DMS153 (cell line): ENCODE measurements around the gene FIGN.

Experiments
- DNase-seq: peaks from one replicate; lab custom pipeline; 2025; lab: John Stamatoyannopoulos, UW

FIGN gene, protein sequence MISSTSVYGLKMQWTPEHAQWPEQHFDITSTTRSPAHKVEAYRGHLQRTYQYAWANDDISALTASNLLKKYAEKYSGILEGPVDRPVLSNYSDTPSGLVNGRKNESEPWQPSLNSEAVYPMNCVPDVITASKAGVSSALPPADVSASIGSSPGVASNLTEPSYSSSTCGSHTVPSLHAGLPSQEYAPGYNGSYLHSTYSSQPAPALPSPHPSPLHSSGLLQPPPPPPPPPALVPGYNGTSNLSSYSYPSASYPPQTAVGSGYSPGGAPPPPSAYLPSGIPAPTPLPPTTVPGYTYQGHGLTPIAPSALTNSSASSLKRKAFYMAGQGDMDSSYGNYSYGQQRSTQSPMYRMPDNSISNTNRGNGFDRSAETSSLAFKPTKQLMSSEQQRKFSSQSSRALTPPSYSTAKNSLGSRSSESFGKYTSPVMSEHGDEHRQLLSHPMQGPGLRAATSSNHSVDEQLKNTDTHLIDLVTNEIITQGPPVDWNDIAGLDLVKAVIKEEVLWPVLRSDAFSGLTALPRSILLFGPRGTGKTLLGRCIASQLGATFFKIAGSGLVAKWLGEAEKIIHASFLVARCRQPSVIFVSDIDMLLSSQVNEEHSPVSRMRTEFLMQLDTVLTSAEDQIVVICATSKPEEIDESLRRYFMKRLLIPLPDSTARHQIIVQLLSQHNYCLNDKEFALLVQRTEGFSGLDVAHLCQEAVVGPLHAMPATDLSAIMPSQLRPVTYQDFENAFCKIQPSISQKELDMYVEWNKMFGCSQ

DNA sequence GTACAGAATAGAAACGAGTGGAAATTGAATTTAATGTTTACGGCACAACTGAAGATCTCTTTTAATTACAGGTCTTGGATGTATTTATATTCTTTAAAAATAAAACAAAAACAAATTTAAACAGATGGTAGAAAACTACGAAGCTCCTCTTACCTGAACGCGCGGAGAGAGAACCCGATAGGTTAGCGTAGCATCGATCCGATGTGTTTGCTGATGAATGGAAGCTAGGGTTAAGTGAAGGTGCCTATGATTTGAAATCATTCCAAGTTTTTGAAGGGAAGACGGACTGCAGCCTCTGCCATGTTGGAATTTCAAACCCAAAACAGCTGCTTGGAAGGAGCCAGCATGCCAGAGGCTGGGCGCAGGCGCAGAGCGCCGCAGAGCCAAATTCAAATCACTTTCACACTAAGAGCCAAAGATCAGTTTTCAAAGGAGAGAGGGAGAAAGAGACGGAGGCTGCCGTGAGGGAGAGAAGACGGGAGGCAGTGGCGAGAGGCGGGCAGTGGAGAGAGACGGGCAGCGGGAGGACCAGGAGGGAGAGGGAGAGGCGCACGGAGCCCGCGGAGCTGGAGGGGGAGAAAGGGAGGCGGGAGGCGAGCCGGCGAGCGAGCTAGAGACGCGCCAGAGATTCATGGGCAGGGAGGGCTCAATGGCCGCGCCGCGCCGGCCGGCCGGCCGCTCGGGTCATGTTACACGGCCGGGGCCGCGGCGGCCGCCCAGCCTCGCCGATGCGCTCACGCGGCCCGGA lies at the start of gene FIGN:
TSS of gene FIGN (minus strand) at position 324 of the 748 bp plus-strand sequence. CDS start 1,081 bp downstream, outside the sequence.
- DNase-seq: peak; percentile 31

- no peak for DNase-seq
Measured at GRCh38 chr2:163785162-163785561, 49.4 kb upstream of the FIGN start.

DNA sequence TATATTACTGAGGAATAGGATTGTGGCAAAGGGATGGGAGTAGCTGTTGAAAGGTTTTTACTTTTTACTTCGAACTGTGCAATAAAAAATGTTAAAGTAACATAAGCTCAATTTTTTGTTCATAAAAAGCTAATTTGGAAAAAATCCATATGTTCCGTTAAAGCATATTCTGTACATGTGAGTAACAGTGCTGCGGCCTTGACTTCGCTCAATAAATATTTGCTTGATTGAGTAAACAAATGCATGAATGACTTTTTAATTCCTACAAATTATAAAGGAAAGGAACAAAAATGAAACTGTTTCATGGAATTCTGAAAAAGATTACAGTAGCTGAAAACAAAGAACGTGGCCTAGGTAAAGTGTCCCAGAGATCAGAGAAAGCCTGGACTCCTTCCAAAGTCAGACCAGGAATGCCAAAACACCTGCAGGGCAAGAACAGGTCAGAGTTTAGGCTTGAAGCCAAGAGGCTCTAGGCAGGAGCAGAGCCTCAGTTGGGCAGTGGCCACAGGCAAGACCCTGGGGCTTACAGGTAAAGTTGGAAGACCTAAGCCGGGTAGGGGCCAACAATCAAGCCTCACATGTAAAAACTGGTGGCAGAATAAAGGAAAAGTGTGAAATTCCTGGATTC lies 44.3 kb upstream of the FIGN start:
- no peak for DNase-seq

- no peak for DNase-seq
Measured at GRCh38 chr2:163778045-163778781, 42.4 kb upstream of the FIGN start.

DNA sequence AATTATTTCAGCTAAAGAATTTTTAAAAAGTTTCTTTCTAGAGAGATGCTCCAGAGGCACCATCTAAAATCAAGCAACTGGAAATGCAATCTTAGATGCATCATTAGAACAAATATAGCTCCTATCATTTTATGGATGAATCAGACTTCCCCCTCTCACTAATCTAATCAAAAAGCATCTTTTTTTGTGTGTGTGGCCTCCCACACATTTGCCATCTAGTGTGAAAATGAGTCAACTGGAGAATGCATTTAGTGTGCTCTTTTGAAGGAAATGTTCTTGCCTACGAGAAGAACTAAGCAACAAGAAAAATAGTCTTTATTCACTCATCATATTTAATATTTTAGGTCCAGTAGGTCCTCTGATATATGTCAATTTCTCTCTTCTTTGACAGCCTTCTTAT lies 39.5 kb upstream of the FIGN start:
- no peak for DNase-seq

- DNase-seq: no peak
Measured at GRCh38 chr2:163774862-163775261, 39.1 kb upstream of the FIGN start.

GRCh38 chr2:163773276-163773675 lies 37.5 kb upstream of the FIGN start:
- no peak for DNase-seq

- no peak for DNase-seq
Measured at GRCh38 chr2:163771596-163771995, 35.8 kb upstream of the FIGN start.

DNA sequence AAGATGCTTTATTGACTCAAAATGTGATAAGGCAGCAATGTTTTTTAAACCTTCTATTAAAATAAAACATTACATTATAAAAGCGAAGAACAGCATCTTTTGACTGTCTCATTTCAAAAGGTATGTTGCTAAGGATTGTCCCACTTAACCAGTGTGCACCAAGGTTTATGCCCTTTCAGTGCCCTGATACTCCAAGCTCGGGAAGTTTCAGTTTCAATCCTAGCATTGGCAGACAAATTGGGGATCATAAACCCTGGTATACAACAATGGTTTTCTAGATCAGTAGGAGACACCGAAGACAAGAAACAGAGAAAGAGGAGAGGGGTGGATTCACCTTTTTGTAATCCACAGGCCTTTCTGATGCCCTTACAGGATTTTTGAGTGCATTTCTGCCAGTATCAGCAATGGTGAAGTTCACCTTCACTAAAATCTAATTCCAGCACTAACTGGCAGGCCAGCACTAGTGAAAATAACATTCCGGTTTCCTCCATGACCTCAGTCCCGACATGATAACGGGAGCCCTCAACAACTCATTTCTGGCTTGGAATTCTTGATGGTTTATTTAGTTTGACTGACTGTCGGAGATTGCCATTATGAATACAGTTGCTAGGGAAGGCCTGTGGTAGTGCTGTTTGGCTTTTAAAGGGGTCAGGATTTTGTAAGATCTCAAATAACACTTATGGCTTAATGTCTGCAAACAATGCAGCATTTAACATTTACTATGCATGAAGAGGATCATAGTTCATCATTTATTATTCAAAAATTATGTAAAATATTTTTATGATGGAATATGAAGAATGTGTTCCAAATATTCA lies 33.3 kb upstream of the FIGN start:
- no peak for DNase-seq

DNA sequence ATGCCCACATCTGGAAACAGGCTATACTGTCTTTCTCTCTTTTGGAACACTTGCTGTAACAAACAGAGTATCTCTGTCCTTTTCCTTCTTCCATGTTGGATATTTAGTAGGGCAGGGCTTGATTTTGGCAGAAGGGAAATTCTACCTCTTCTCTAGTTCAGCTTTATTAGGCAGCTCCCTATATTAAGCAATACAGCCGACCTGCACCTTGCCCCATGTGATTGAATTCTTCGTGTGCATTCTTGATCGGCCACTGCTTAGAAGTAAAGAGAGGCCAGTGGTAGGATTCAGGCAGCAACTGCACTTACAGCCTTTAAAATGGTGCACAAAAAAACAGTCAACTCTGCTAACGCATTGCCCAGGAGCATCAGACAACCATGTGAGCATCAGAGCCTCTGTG lies 31.3 kb upstream of the FIGN start:
- no peak for DNase-seq

GRCh38 chr2:163764566-163764965 lies 28.8 kb upstream of the FIGN start:
- DNase-seq: no peak

DNA sequence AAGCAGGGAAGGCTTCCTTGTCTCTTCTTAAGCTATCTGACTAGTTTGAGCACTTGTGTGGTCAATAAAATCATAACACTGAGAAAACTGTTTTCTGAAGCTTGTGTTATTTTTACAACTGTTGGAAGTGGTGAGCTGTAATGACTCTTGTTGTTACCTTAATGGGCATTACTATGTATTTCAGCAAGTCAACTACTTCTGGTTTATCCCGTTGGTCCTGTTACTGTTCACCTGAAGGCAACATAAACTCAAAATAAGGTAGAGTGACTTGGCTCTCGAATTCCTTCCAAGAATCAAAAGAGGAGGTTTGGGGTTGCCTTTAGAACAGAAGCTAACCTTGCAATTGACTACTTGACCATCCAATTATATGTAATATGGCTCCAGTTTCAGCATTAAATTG lies 23.2 kb upstream of the FIGN start:
- no peak for DNase-seq

GRCh38 chr2:163757814-163758213 lies 22.0 kb upstream of the FIGN start:
- DNase-seq: no peak

GRCh38 chr2:163756588-163756987 lies 20.8 kb upstream of the FIGN start:
- DNase-seq: no peak

- DNase-seq: no peak
Measured at GRCh38 chr2:163755366-163755765, 19.6 kb upstream of the FIGN start.

DNA sequence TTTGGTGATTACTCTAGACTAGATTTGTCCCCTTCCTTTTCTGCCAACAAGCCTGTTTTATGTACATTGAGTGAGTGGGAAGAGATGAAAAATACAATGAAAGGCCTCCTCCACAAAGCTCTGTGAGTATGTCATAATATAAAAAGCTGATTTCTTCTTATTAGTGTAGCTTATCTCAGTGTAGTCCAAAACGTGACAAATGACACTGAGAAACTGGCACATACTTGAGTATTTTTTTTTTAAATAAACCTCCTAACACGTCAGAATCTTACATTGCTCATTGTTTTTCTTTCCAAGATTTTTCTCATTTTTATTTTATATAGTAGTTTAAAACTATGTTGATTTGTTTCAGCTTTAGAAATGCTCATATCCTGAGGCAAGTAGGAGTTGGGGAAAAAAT lies 17.9 kb upstream of the FIGN start:
- no peak for DNase-seq

- no peak for DNase-seq
Measured at GRCh38 chr2:163752267-163752666, 16.5 kb upstream of the FIGN start.

- no peak for DNase-seq
Measured at GRCh38 chr2:163751696-163752095, 15.9 kb upstream of the FIGN start.

DNA sequence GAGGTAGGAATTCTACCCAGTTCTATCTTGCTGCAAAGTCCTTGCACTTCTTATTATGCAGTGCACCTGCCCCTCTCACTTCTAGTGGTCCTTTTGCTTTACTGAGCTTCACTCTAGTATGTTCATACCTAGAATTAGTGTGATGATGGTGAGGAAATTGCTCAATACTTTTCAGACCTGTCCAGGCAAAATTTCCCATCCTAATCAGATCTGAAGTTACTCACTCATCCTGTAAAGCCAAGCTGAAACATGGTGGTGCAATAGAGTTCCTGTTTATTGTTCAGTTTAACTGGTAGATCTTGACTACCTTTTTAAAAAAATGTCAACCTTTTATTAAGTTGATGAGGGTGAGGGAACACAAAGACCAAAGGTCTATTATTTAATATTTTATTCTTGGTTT lies 12.6 kb upstream of the FIGN start:
- no peak for DNase-seq

DNA sequence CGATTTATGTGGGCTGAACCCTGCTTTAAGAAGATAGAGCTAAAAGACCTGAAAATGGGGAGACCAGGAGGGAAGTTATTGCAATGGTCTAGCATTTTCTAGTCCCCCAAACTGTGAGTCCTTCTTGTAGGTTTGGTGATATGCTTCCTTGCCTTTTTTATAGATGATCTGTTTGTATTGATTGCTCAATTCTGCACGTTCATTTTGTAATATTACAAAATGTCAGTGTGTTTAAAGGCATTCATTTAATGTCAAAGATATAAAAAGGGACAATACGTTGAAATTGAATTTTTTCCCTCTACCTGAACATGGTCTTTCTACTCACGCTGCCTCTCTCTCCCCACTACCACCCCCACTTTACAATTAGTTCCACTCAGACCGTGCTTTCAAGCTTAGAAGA lies 5.6 kb upstream of the FIGN start:
- DNase-seq: no peak

DNA sequence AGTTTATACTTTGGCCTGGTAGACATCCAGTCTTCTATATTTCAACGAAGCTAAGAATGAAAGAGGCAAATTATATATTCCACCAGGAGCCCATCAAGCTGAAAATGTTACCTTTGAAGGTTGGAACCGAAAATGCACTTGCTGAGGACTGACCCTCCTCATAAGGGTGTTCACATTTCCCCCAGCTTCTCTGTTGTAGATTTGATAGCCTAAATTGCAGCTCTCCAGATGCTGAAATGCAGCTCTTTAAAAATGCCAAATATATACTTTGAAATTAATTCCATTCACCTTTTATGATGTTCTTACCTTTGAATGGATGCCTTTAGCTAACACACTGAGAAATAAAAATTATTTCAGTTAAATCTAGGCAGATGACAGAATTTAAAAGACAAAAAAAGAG lies 1.8 kb upstream of the FIGN start:
- no peak for DNase-seq
